GM19099 (cell line): Measurements from ENCODE around the gene ZGPAT.

ENCODE experiments used
- POLR2A ChIP-seq: IDR thresholded peaks from 3 replicates; pipeline ENCODE4 v1.6.1; 2011; ENCODE audit warnings: low read depth; ENCODE audit not compliant: insufficient read length; ENCODE audit errors: extremely low read depth

ZGPAT gene

DNA sequence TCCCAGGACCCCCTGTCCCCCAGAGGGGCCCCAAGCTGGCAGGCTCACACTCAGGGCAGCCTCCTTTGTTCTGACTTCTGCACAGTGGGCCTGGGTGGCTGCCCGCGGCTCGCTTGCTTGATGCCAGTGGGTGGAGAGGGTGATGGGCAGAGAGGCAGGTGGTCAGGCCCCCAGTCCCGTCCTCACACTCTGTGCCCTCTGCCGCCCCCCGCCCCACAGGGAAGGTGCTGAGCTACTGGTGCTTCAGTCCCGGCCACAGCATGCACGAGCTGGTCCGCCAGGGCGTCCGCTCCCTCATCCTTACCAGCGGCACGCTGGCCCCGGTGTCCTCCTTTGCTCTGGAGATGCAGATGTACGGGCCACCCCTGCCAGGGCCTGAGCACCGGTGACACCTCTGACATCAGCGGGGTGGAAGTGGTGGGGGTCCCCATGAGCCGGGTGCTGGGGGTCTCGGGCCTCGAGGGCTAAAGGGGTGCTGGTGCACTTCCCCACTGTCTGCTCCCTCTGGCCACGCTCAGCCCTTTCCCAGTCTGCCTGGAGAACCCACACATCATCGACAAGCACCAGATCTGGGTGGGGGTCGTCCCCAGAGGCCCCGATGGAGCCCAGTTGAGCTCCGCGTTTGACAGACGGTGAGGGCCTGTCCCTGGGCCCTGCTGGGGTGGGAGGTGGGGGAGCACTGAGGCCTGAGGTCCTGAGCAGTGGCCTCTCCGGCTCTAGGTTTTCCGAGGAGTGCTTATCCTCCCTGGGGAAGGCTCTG, 20.2 kb upstream of the ZGPAT start:
- no peak for TF ChIP-seq POLR2A

DNA sequence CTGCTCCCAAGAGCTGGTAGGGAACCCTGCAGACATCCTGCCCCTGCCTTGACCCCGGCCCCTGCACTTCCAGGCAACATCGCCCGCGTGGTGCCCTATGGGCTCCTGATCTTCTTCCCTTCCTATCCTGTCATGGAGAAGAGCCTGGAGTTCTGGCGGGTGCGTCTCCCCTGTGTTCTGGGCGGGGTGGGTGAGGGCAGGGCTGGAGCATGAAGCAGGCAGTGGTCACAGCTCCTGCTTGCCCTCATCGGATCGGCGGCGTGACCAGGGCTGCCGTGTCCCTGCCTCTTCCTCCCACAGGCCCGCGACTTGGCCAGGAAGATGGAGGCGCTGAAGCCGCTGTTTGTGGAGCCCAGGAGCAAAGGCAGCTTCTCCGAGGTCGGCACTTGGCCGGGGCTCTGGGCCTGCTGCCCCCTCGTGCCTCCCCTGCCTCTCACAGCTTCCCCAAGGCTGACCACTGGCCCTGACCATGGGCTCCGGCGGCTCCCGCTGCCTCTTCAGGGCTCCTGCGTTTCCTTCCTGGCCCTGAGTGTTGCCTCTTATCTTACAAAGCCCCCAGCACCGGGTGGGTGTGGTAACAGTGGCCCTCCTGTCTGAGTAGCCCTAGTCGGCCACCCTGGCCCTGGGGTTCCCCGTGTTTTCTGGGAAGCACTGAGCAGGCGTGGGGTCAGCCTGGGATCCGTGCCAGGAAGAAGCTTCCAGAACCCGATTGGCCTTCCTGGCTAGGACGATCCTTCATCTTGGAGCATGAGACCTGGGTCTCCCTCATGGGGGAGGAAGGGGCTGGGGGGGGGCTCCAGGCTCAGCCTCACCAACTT, 19.4 kb upstream of the ZGPAT start:
- no peak for TF ChIP-seq POLR2A

DNA sequence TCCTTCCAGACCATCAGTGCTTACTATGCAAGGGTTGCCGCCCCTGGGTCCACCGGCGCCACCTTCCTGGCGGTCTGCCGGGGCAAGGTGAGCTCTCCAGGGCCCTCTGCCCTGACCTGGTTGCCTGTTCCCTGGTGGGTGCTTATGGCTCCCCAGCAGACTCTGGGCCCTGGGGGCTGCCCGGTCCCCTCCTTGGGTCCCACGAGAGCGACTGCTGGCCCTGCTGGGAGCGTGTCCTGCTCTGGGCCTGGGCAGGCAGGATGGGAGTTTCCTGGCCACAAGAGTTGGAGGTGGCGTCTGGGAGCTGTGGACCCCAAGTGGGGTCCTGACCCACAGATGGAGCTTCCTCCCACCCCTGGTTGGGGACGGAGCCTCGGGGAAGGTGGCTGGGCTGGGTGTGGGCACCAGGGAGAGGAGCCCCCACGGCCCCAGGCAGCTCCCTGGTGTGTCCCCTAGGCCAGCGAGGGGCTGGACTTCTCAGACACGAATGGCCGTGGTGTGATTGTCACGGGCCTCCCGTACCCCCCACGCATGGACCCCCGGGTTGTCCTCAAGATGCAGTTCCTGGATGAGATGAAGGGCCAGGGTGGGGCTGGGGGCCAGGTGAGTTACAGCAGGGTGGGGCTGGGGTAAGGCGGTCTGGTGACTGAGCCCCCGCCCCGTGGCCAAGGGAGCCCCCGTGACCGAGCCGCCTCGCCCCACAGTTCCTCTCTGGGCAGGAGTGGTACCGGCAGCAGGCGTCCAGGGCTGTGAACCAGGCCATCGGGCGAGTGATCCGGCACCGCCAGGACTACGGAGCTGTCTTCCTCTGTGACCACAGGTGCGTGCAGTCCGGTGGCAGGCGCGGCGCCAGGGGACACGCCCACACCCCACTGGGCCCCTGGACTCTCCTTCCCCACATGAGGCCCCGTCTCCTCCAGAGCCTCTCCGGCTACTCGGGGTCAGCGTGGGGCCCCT, 18.5 kb upstream of the ZGPAT start:
- no peak for TF ChIP-seq POLR2A

DNA sequence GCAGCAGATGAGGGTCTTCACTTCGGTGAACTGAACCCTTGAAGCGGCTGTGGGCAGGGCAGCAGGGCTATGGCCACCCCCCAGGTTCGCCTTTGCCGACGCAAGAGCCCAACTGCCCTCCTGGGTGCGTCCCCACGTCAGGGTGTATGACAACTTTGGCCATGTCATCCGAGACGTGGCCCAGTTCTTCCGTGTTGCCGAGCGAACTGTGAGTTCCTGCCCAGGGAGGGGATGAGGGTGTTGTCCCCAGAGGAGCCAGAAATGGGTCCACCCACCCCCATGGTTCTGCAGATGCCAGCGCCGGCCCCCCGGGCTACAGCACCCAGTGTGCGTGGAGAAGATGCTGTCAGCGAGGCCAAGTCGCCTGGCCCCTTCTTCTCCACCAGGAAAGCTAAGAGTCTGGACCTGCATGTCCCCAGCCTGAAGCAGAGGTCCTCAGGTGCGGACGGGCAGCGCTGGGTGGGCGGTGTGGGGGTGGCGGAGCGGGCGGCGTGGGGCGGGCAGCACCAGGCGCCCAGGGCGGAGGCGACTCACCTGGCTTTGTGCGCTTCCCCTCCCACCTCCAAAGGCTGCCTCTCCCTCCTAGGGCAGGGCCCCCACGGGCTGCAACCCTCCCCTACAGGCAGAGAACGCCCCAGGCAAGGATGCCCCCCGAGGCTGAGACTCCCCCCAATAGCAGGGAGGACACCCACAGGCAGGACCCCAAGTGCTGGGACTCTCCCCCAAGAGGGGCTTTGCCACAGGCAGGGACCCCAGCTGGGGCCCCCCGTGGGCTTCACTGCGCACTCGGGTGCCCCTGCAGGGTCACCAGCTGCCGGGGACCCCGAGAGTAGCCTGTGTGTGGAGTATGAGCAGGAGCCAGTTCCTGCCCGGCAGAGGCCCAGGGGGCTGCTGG, 17.6 kb upstream of the ZGPAT start:
- no peak for TF ChIP-seq POLR2A

DNA sequence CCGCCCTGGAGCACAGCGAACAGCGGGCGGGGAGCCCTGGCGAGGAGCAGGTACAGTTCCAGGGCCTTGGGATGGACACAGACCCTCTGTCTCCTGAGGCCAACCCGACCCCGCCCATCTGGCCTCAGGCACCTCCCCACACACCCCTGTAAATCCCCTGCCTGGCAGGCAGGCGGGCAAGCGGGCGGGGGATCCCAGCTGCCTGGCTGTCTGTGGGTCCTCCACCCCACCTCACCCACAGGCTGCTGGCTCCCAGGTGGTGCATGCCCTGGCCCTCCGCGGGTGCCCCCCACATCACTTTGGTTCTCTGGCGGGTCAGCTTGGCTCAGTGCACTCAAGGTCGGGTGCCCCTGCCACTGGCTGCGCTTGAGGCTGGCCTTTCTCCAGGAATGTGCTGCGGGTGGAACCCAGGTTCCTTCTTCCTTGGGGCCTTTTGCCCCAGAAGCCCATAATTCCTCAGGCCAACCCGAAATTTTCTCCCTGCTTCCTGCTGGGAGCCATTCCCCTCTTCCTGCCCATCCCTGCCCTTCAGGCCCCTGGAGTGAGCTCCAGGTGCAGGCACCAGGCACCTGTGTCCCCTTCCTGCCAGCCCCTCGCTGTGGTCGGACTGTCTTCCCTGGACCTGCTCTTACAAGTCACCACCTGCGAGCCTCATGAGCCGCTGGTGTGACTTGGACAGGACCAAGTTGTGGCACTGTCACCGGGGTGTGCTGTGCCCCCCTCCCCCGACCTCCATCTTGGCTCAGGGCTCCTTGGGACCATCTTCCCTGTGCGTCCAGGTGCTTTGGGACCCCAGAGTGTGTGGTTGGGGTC, 16.7 kb upstream of the ZGPAT start:
- TF ChIP-seq POLR2A: no peak

DNA sequence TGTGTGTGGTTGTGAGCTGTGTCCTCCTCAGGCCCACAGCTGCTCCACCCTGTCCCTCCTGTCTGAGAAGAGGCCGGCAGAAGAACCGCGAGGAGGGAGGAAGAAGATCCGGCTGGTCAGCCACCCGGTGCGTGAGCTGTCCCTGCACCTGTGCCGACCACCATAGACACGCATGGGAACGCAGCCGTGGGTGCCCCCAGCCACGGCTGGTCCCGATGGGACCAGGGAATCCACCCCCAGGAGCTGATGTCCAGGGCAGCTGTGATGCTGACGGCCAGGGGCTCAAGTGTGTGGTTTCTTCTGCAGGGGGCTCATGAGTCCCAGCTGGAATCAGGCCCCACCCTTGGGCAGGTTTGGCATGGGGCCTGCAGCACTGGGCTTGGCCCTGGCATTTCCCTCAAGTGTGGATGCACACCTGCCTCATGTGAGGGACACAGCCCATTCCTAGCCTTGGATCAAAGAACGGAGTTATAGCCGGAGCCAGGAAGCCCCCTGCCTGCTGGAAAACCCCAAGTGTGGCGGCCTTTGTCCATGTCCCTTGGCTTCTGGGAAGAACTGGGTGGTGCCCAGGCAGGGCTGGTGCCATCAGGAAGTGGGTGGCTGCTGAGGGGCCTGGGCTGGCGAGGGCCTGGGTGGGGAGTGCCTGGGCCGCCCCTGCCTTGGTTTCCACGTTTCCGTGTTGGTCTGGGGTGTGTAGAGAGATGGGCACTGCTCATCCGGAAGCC, 16.0 kb upstream of the ZGPAT start:
- TF ChIP-seq POLR2A: no peak

DNA sequence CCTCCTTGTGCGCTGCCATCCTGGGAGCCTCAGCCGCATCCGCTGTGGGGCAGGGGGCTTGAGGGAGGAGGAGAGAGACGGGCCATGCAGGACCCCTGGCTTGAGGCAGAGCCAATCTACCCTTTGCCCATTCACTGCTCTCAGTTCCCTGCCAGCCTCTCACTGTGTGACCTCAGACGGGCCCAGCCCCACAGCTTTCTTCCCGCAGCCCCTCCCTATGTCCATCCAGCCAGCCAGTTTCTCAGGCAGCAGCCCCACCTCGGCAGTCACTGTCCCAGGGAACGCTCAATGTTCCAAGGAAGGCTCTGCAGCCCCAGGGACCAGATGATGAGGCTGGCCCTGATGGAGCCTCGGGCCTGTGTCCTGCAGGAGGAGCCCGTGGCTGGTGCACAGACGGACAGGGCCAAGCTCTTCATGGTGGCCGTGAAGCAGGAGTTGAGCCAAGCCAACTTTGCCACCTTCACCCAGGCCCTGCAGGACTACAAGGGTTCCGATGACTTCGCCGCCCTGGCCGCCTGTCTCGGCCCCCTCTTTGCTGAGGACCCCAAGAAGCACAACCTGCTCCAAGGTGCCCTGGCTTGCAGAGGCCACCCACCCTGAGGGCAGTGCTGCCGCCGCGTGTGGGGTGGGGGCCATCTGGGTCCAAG, 15.3 kb upstream of the ZGPAT start:
- TF ChIP-seq POLR2A: no peak

DNA sequence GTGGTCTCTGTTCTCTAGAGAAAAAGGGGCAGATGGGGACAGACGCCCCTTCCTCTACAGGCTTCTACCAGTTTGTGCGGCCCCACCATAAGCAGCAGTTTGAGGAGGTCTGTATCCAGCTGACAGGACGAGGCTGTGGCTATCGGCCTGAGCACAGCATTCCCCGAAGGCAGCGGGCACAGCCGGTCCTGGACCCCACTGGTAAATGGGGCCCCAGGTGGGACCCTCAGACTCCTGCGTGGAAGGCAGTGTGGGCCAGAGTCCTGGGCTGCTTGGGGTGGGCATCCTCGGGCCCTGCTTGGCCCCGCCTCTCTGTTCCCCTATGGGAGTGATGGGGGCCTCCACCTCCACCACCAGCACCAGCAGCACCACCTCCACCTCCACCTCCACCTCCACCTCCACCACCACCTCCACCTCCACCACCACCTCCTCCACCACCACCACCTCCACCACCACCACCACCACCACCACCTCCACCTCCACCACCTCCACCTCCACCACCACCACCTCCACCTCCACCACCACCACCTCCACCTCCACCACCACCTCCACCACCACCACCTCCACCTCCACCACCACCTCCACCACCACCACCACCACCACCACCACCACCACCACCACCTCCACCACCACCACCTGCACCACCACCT, 14.6 kb upstream of the ZGPAT start:
- TF ChIP-seq POLR2A: no peak

DNA sequence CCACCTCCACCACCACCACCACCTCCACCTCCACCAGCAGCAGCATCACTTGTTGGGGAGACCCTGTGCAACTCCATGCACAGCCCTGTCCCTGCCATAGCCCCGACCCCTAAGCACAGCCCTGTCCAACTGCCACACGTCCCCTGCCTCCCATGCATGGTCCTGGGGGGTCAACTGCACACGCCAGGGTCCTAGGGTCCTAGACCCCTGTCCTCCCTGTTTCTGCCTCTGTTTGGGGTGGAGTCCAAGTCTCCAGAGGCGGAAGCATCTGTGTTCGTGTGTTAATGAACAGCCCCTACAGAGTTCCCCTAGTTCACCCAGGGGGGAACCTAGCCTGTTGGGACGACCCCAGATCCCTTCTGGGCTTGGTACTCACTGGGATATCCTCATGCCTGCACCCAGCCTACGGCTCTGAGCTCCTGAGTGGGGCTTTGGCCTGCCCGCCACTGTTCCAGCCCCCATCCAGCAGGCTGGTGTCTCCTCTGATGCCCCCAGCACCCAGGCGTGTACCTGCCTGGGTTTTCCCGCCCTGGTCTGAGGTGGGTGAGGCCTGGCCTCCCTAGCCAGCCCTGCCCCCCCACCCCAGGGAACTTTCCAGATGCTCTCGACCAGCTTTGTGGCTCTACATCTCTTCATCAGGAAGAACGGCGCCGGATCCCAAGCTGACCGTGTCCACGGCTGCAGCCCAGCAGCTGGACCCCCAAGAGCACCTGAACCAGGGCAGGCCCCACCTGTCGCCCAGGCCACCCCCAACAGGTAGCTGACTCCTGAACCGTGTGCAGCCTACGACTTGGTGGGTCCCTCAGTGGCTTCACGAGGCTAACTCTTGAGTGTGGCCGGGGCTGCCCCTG, 13.9 kb upstream of the ZGPAT start:
- no peak for TF ChIP-seq POLR2A

DNA sequence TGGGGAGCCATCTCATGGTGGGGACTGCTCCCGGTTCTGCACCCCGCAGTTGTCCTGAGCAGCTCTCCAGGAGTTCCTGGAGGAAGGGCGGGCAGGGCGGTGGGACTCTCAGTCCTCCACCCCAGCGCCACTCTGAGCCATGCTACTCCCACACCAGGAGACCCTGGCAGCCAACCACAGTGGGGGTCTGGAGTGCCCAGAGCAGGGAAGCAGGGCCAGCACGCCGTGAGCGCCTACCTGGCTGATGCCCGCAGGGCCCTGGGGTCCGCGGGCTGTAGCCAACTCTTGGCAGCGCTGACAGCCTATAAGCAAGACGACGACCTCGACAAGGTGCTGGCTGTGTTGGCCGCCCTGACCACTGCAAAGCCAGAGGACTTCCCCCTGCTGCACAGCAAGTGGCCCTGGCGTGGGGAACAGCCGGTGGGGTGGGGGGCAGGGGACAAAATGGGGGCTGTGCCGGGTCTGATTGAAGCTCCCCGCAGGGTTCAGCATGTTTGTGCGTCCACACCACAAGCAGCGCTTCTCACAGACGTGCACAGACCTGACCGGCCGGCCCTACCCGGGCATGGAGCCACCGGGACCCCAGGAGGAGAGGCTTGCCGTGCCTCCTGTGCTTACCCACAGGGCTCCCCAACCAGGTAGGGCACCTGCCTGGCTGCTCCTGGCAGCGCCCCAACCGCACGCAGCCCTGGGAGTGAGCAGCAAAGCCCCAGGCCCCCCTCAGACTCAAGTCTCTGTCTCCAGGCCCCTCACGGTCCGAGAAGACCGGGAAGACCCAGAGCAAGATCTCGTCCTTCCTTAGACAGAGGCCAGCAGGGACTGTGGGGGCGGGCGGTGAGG, 13.0 kb upstream of the ZGPAT start:
- no peak for TF ChIP-seq POLR2A
